Astrocyte (in vitro differentiated cells and primary cell): ENCODE data around the gene IL1RAPL2. TPM values are rescaled to one million over a fixed set of nuclear protein-coding genes. Genes with fewer than 3 reads are reported as not detected.
A peak's percentile ranks its signal among the peaks of the same experiment; 100 is the strongest.

Experiments
- DNase-seq: peaks from one replicate; pipeline ENCODE4 v3.0.0-alpha.2; 2010; ENCODE audit warnings: low read depth
- FAIRE-seq: peaks from 2 replicates; lab custom pipeline; 2011; peaks lifted over from hg19 to GRCh38; lab: Jason Lieb, UNC
- H2AFZ ChIP-seq: 2 replicates; pipeline ENCODE4 v1.6.0; 2012; ENCODE audit warnings: low read depth, low read length, inconsistent platforms
- H3K27ac ChIP-seq: 2 replicates; pipeline ENCODE4 v1.5.1; 2011; ENCODE audit warnings: low read depth, low read length, inconsistent platforms
- H3K27me3 ChIP-seq: 2 replicates; pipeline ENCODE4 v1.6.0; 2011; ENCODE audit warnings: low read length, inconsistent platforms; ENCODE audit not compliant: insufficient read depth
- H3K36me3 ChIP-seq: 2 replicates; pipeline ENCODE4 v1.5.1; 2011; ENCODE audit warnings: low read length, inconsistent platforms; ENCODE audit not compliant: insufficient read depth
- H3K4me1 ChIP-seq: 2 replicates; pipeline ENCODE4 v1.5.1; 2011; ENCODE audit warnings: low read length, inconsistent platforms; ENCODE audit not compliant: insufficient read depth
- H3K4me2 ChIP-seq: 2 replicates; pipeline ENCODE4 v1.6.0; 2012; ENCODE audit warnings: low read length, inconsistent platforms
- H3K4me3 ChIP-seq: 2 replicates; pipeline ENCODE4 v1.5.1; 2011; ENCODE audit warnings: low read depth, mild to moderate bottlenecking, low read length, inconsistent platforms; ENCODE audit not compliant: insufficient read depth
- H3K79me2 ChIP-seq: 2 replicates; pipeline ENCODE4 v1.6.0; 2012; ENCODE audit warnings: mild to moderate bottlenecking, low read length, inconsistent platforms; ENCODE audit not compliant: insufficient read depth
- H3K9ac ChIP-seq: 2 replicates; pipeline ENCODE4 v1.6.0; 2012; ENCODE audit warnings: mild to moderate bottlenecking, low read length, inconsistent platforms
- H3K9me3 ChIP-seq: 2 replicates; pipeline ENCODE4 v1.5.1; 2012; ENCODE audit warnings: low read depth, mild to moderate bottlenecking, low read length, inconsistent platforms; ENCODE audit not compliant: insufficient read depth
- H4K20me1 ChIP-seq: 2 replicates; pipeline ENCODE4 v1.6.0; 2012; ENCODE audit warnings: low read length, inconsistent platforms; ENCODE audit not compliant: insufficient read depth
- H3K27ac Mint-ChIP-seq: one replicate; pipeline ENCODE4 v1.8.0; 2021; ENCODE audit warnings: mild to moderate bottlenecking, mixed read lengths; ENCODE audit not compliant: unreplicated experiment
- H3K27me3 Mint-ChIP-seq: one replicate; pipeline ENCODE4 v1.8.0; 2021; ENCODE audit warnings: low read depth, mixed read lengths; ENCODE audit not compliant: unreplicated experiment
- H3K36me3 Mint-ChIP-seq: one replicate; pipeline ENCODE4 v1.8.0; 2021; ENCODE audit warnings: low read depth, mixed read lengths; ENCODE audit not compliant: unreplicated experiment
- H3K4me1 Mint-ChIP-seq: one replicate; pipeline ENCODE4 v1.8.0; 2021; ENCODE audit warnings: low read depth, mixed read lengths; ENCODE audit not compliant: unreplicated experiment
- H3K4me3 Mint-ChIP-seq: one replicate; pipeline ENCODE4 v1.8.0; 2021; ENCODE audit warnings: mild to moderate bottlenecking, moderate library complexity, mixed read lengths; ENCODE audit not compliant: unreplicated experiment
- H3K9me3 Mint-ChIP-seq: one replicate; pipeline ENCODE4 v1.8.0; 2021; ENCODE audit warnings: mild to moderate bottlenecking, mixed read lengths; ENCODE audit not compliant: unreplicated experiment
- EZH2 ChIP-seq: IDR thresholded peaks from 2 replicates; pipeline ENCODE4 v1.6.1; 2012; ENCODE audit warnings: mild to moderate bottlenecking, low read length, inconsistent platforms; ENCODE audit not compliant: insufficient read depth
- total RNA-seq: library from RNA; stranded (reverse); gene quantifications from 2 replicates; pipeline ENCODE4 v1.2.1, GENCODE V29; 2021
- TF ChIP-seq, protein P1 (sequence below): IDR thresholded peaks from 2 replicates; pipeline ENCODE4 v1.5.1; 2011; ENCODE audit warnings: low read depth, mild to moderate bottlenecking, inconsistent platforms, low read length, moderate library complexity; ENCODE audit not compliant: insufficient read depth

Gene IL1RAPL2
- total RNA-seq, 1 donor from 2014 or later, result 0.16 TPM

GRCh38 chrX:105277132-105277531, 711.1 kb downstream of the IL1RAPL2 start:
- Mint-ChIP-seq H3K9me3 (no peaks in the 10 kb centered on the region), H3K27ac (no peak overlapping the region), H3K36me3 (no peaks in the 10 kb centered on the region), H3K4me3 (no peak overlapping the region), H3K4me1 (peaks cover 1% of the 10 kb centered on the region), H3K27me3 (no peaks in the 10 kb centered on the region)
- no peak overlapping the region for H2AFZ ChIP-seq
- H3K4me2 ChIP-seq, result no peak overlapping the region
- no peaks in the 10 kb centered on the region for H3K27me3 ChIP-seq
- DNase-seq (no peak), FAIRE-seq (peak; percentile 45)
- no peaks in the 10 kb centered on the region for H4K20me1 ChIP-seq
- H3K9ac ChIP-seq, result no peak overlapping the region
- H3K79me2 ChIP-seq, result no peaks in the 10 kb centered on the region
- H3K36me3 ChIP-seq, result no peaks in the 10 kb centered on the region
- no peaks in the 10 kb centered on the region for H3K9me3 ChIP-seq
- no peak for TF ChIP-seq EZH2
- TF ChIP-seq, protein P1, sequence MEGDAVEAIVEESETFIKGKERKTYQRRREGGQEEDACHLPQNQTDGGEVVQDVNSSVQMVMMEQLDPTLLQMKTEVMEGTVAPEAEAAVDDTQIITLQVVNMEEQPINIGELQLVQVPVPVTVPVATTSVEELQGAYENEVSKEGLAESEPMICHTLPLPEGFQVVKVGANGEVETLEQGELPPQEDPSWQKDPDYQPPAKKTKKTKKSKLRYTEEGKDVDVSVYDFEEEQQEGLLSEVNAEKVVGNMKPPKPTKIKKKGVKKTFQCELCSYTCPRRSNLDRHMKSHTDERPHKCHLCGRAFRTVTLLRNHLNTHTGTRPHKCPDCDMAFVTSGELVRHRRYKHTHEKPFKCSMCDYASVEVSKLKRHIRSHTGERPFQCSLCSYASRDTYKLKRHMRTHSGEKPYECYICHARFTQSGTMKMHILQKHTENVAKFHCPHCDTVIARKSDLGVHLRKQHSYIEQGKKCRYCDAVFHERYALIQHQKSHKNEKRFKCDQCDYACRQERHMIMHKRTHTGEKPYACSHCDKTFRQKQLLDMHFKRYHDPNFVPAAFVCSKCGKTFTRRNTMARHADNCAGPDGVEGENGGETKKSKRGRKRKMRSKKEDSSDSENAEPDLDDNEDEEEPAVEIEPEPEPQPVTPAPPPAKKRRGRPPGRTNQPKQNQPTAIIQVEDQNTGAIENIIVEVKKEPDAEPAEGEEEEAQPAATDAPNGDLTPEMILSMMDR, result no peak
- no peaks in the 10 kb centered on the region for H3K4me1 ChIP-seq
- H3K4me3 ChIP-seq, result no peak overlapping the region
- H3K27ac ChIP-seq, result no peak overlapping the region

- Mint-ChIP-seq H3K36me3 (no peaks in the 10 kb centered on the region), H3K27ac (no peak overlapping the region), H3K27me3 (no peaks in the 10 kb centered on the region), H3K4me1 (no peaks in the 10 kb centered on the region), H3K4me3 (no peak overlapping the region), H3K9me3 (no peaks in the 10 kb centered on the region)
- H3K9ac ChIP-seq, result no peak overlapping the region
- H3K27me3 ChIP-seq, result no peaks in the 10 kb centered on the region
- H3K4me2 ChIP-seq, result no peak overlapping the region
- H4K20me1 ChIP-seq, result no peaks in the 10 kb centered on the region
- H3K36me3 ChIP-seq, result no peaks in the 10 kb centered on the region
- no peak overlapping the region for H2AFZ ChIP-seq
- FAIRE-seq, result no peak
- H3K9me3 ChIP-seq, result no peaks in the 10 kb centered on the region
- DNase-seq, result no peak
- TF ChIP-seq, protein P1, result no peak
- TF ChIP-seq EZH2, result no peak
- no peaks in the 10 kb centered on the region for H3K79me2 ChIP-seq
- H3K4me1 ChIP-seq, result no peaks in the 10 kb centered on the region
- H3K27ac ChIP-seq, result no peak overlapping the region
- H3K4me3 ChIP-seq, result no peak overlapping the region
Measured at GRCh38 chrX:105282077-105282476, 716.1 kb downstream of the IL1RAPL2 start.

DNA sequence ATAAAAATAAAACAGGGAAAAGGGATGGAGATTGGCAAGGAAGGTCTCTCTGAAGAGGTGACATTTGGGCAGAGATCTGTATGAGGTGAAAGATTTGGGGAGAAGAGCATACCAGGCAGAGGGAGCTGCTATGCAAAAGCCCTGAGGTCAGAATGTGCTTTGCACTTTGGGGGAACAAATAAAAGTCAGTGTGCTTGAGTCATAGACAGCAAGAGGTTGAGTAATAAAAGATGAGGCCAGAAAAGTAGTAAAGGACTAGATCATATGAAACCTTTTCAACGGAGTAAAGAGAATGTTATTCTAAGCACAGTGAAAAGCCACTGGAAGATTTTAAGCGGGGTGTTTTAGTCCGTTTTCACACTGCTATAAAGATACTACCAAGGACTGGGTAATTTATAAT, 731.0 kb downstream of the IL1RAPL2 start:
- H3K4me3 ChIP-seq, result no peak overlapping the region
- Mint-ChIP-seq H3K27ac (no peak overlapping the region), H3K4me3 (no peak overlapping the region), H3K9me3 (no peaks in the 10 kb centered on the region), H3K27me3 (no peaks in the 10 kb centered on the region), H3K4me1 (no peaks in the 10 kb centered on the region), H3K36me3 (no peaks in the 10 kb centered on the region)
- DNase-seq (no peak), FAIRE-seq (no peak)
- H2AFZ ChIP-seq, result no peak overlapping the region
- no peaks in the 10 kb centered on the region for H3K27me3 ChIP-seq
- H3K9me3 ChIP-seq, result no peaks in the 10 kb centered on the region
- H3K79me2 ChIP-seq, result no peaks in the 10 kb centered on the region
- H3K36me3 ChIP-seq, result no peaks in the 10 kb centered on the region
- no peak overlapping the region for H3K9ac ChIP-seq
- no peaks in the 10 kb centered on the region for H4K20me1 ChIP-seq
- H3K4me2 ChIP-seq, result no peak overlapping the region
- H3K4me1 ChIP-seq, result no peaks in the 10 kb centered on the region
- TF ChIP-seq EZH2, result no peak
- TF ChIP-seq, protein P1, result no peak
- no peak overlapping the region for H3K27ac ChIP-seq
